Mucosa of rectum (tissue), 2 donors: ENCODE data around the gene CRYBB3.
"Not testable (repeated sequence)": the region's sequence is repeated elsewhere in the genome, so short reads cannot be mapped to it uniquely, and the experiment has no call there.

ENCODE experiments used
- H3K27ac ChIP-seq, 2 donors: one replicate each; pipeline ENCODE4 v1.7.0; 2013; ENCODE audit warnings: inconsistent platforms in 2 of 2, low read depth in 2 of 2, low read length in 2 of 2
- H3K27me3 ChIP-seq, 2 donors: one replicate each; pipeline ENCODE4 v1.7.0; 2013; ENCODE audit warnings: low read length in 2 of 2; ENCODE audit not compliant: control insufficient read depth in 2 of 2, insufficient read depth in 2 of 2
- H3K36me3 ChIP-seq, 2 donors: one replicate each; pipeline ENCODE4 v1.7.0; 2013; ENCODE audit warnings: low read length in 2 of 2; ENCODE audit not compliant: control insufficient read depth in 2 of 2, insufficient read depth in 2 of 2
- H3K4me1 ChIP-seq, 2 donors: one replicate each; pipeline ENCODE4 v1.7.0; 2013; ENCODE audit warnings: low read length in 2 of 2, mild to moderate bottlenecking in 1 of 2; ENCODE audit not compliant: control insufficient read depth in 2 of 2, insufficient read depth in 2 of 2
- H3K4me3 ChIP-seq, 2 donors: one replicate each; pipeline ENCODE4 v1.7.0; 2013; ENCODE audit warnings: low read length in 2 of 2
- H3K9ac ChIP-seq, 2 donors: one replicate each; pipeline ENCODE4 v1.7.0; 2013; ENCODE audit warnings: low read length in 2 of 2, low read depth in 1 of 2, mild to moderate bottlenecking in 1 of 2
- H3K9me3 ChIP-seq, 2 donors: one replicate each; pipeline ENCODE4 v1.7.0; 2013; ENCODE audit warnings: low read length in 2 of 2; ENCODE audit not compliant: control insufficient read depth in 2 of 2
- donor health status: healthy.
- donor health status: Normal muscosa, but diverticular disease.

CRYBB3 gene

DNA sequence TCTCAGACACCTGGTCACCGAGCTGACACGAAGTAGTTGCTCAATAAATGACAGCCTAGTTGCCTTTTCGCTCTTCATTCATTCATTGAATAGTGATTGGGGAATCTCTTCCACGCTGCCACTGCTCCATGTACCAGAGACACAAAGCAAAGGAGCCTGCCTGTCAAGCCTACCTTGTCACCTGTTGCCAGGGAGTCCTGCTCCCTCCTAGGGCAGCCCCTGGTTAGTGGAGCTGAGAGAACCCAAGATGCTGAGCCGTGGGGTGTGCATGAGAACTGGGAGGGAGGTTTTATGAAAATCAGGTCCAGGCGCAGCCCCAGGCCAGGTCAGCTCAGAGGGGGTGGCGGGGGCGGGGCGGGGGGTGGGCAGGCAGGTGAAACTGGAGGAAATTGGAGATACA lies 38.4 kb downstream of the CRYBB3 start:
- H3K27me3 ChIP-seq, H3K36me3 ChIP-seq, H3K9ac ChIP-seq, H3K4me3 ChIP-seq, H3K9me3 ChIP-seq, H3K4me1 ChIP-seq, H3K27ac ChIP-seq: not testable (repeated sequence)

DNA sequence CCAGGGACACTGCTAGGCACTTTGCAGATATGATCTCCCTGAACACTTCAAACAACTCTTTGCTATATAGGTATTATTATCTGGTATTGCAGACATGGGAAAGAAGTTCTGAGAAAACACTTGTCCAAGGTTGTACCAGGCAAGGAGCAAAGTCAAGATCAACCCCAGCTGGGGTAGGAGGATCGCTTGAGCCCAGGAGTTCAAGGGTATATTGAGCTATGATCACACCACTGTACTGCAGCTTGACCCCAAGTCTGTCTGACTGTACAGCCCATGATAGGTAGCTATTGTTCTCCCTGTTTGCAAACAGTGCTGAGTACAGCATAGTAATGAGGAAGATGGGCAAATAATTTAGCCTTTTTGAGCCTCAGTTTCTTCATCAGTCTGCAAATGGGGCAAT lies 55.5 kb downstream of the CRYBB3 start:
- H3K4me1 ChIP-seq, H3K27me3 ChIP-seq, H3K9ac ChIP-seq, H3K27ac ChIP-seq, H3K36me3 ChIP-seq, H3K9me3 ChIP-seq, H3K4me3 ChIP-seq: not testable (repeated sequence)
